Caki2 (cell line): ENCODE results near the gene OR2V2. TPM values are rescaled to one million over a fixed set of nuclear protein-coding genes. Genes with fewer than 3 reads are reported as not detected.
A peak's percentile ranks its signal among the peaks of the same experiment; 100 is the strongest.
"Not testable (repeated sequence)": the region's sequence is repeated elsewhere in the genome, so short reads cannot be mapped to it uniquely, and the experiment has no call there.

Experiments
- DNase-seq: peaks from one replicate; pipeline ENCODE4 v3.0.0-alpha.2; 2015; ENCODE audit warnings: low read depth
- in situ Hi-C: cut with HindIII; loops from 2 replicates; pipeline ENCODE4 v1.10.0; 2016; ENCODE audit warnings: low sequenced_read_pairs, low pct_unique_long_range_greater_than_20kb, mixed read lengths
- total RNA-seq: library from RNA; depleted of rRNA; stranded (reverse); fragments of >200 nt; shearing (Covaris generic); gene quantifications from 2 replicates; pipeline ENCODE4 v1.2.3, GENCODE V29; 2014; ENCODE audit warnings: low replicate concordance

OR2V2 gene
- total RNA-seq, 1 experiment from 2014 or later = not detected

DNA sequence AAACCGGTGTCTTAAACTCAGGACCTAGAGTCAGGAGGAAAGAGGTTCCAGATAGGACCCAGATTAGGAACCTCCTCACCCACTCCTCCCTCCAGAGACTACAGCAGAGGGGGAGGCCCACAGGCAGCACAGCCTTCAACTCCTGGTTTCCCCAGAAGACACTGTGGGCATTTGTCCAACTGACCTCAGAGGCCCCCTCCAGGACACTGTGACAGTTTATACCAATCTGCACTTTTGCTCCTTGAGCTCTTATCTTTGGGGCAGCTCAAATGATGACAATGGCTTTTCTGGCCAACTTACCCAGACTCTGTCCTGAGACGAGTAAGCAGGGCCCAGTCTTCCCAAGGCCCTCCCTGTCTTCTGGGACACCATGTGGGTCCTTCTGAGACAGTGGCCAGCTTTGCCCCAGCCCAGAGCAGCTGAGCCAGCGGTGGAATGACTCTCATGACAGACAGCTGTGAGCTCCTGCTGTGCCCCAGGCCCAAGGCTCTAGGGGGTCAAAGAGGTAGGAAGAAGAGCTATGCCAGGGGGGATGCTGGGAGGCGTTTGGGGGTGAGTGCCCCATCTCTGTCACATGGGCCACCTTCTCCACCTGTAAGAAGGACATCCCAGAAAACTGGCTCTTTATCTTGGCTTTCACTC is 14.3 kb downstream of the OR2V2 start:
- in situ Hi-C loops = no loop called here
- no peak for DNase-seq

DNA sequence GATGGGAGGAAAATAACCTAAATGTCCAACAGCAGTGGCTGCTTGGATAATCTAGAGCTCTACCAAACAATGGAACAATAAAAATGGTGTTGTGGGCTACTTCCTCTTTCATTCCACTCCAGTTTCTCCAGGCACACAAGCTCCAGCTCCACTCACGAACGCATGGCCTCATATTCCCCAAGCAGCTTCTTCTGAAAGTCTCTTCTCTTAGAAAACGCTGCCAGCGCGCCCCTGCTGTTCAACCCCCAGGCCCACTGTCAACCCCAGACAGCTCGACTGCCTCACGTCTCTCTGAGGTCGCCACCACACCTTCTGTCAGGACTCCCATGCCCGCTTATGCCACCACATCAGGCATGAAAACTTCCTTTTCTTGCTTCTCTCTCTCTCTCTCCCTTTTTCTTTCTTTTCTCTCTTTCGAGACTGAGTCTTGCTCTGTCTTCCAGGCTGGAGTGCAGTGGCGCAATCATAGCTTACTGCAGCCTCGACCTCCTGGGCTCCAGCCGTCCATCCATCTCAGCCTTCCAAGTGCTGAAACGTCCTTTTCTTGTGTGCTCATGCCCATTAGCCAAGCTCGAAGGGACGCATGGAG is 16.2 kb downstream of the OR2V2 start:
- DNase-seq = no peak
- in situ Hi-C loops = no loop called here

DNA sequence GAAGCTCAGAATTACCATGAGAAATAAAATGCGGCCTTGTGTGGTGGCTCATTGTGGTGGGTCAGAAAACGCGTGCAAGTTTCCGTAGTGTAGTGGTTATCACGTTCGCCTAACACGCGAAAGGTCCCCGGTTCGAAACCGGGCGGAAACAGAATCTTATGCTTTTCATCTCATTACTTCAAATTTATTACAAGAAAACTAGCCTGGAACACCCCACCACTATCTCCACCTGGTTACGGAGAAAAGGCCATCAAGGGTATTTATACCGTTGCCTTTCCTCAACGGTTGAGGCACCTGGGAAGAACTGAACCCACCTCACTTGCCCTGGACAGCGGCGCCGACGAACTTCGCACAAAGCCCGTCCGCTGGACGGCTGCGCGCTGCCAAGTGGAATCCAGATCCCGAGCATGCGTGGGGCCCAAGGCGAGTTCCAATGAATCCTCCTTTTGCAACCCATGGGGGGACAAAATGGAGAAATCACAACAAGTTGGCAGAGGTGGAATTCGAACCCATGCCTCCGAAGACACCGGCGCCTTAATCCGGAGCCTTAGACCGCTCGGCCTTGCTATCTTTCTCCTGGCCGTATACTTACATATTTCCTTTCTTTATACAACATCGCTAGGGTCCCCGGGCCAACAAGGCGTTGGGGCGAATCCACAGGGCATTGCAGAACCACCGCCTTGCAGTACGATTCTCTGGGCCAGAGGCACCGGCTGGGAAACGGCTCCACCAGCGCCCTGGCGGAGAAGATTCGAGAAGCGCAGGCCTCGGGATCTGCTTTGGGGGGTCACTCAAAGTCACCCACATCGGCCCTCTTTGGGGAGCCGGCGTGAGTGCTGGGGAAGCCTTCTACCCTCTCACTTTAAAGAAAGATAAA is 16.9 kb downstream of the OR2V2 start:
- DNase-seq = no peak
- in situ Hi-C loops = no loop called here

DNA sequence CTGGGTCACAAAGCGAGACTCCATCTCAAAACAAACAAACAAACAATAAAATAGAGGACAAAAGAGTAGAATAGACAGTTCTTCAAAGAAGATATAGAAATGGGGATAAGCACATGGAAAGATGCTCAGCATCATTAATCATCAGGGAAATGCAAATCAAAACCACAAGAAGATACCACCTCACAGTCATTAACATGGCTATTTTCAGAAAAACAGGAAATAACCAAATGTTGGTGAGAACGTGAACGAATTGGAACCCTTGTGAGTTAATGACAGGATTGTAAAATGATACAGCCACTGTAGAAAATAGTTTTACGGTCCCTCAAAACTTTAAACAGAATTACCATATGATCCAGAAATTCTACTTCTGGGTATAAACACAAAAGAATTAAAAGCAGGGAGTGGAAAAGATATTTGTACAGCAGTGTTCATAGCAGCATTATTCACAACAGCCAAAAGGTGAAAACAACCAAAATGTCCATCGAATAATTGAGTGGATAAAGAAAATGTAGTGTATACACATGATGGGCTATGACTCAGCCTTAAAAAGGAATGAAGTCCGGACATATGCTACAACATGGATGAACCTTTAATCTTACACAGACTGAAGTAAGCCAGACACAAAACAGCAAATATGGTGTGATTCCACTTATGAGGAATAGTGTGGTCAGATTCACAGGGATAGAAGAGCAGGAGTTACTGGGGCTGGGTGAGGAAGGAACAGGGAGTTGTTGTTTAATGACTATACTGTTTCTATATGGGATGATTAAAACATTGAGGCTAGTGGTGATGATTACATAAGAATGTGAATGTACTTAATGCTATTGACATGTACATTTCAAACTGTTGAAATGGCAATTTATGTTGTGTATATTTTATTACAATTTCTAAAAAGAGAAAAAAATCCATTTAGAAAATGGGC is 19.7 kb downstream of the OR2V2 start:
- in situ Hi-C loops = no loop called here
- DNase-seq = no peak

DNA sequence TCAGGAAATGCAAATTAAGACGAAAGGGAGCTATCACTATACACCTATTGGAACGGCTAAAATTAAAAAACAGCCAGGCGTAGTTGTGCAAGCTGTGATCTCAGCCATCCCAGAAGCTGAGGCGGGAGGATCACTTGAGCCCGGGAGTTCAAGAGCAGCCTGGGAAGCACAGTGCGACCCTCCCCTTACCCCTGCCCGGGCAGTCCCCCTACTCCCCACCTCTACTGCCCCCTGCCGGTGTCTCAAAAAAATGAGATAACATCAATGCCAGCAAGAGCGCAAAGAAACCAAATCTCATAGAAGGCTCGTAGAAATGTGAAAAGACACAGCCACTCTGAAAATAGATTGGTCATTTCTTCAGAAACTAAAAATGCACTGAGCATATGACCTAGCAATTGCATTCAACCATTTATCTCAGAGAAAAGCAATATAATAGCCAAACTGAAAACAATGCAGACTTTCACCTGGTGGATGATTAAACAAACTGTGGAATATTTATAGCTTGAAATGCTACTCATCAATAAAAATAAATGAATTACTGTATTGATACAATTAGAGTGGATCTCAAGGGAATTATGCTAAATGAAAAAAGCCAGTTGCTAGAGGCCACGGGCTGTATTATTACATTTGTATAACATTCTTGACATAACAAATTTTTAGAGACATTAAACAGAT is 20.6 kb downstream of the OR2V2 start:
- DNase-seq = no peak
- in situ Hi-C loops = no loop called here

DNA sequence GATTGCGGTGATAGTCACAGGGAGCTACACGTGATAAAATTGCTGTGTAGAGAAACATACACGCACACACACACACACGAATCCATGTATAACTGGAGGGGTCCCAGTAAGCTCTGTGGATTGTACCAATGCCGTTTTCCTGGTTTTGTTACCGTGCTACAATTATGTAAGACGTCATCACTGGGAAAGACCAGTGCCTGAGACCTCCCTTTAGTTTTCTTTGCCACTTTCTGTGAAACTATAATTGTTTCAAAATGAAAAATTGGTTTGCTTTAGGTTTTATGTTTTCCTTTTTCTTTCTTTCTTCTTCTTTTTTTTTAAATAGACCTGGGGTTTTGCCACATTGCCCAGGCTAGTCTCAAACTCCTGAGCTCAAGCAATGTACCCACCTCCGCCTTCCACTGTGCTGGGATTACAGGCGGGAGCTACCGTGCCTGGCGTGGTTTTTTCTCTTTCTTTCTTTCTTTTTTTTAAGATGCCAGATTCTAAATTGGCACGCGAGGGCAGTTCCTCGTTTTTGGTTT is 21.3 kb downstream of the OR2V2 start:
- in situ Hi-C loops = no loop called here
- no peak for DNase-seq

DNA sequence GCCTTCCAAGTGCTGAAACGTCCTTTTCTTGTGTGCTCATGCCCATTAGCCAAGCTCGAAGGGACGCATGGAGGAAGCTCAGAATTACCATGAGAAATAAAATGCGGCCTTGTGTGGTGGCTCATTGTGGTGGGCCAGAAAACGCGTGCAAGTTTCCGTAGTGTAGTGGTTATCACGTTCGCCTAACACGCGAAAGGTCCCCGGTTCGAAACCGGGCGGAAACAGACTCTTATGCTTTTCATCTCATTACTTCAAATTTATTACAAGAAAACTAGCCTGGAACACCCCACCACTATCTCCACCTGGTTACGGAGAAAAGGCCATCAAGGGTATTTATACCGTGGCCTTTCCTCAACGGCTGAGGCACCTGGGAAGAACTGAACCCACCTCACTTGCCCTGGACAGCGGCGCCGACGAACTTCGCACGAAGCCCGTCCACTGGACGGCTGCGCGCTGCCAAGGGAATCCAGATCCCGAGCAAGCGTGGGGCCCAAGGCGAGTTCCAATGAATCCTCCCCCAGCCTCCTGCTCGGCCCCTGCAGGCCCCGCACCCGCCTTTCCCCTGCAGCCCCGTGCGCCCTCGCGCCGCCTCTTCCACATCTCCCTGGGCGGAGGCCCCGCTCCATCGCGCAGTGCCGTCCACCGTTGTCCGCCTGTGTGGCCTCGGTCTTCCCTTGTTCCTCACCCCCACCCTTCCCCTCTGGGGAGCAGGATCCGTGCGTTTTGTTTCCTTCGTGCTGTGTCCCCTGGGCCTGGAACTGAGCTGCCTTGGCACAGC is 22.3 kb downstream of the OR2V2 start:
- in situ Hi-C loops = not testable (repeated sequence)
- DNase-seq = peak; percentile 52

DNA sequence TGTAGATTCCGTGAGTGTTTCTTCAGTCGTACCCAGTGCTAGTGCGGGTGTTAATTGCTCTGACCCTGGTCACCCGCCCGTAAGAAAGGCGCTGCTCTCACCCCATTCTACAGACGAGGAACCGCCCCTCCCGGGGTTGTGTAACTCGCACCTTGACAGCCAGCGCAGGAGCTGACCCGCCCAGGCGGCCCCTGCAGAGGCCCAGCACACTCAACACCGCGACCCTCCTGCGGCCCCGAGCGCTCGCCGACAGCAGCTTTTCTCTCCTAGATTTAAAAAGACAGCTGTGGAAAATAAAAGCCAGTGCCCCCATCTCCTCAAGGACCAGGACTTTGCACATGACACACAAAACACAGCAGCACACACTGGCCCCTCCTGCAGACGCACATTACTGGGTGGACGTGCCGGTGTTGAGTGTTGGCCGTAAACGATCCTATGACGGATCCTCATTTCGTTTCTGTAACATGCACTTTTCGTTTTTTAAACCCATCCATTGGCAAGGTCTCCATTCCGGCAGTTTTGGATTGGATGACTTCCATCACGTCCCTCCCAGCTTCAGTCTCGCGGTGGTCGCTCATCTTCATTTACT is 22.9 kb downstream of the OR2V2 start:
- in situ Hi-C loops = no loop called here

DNA sequence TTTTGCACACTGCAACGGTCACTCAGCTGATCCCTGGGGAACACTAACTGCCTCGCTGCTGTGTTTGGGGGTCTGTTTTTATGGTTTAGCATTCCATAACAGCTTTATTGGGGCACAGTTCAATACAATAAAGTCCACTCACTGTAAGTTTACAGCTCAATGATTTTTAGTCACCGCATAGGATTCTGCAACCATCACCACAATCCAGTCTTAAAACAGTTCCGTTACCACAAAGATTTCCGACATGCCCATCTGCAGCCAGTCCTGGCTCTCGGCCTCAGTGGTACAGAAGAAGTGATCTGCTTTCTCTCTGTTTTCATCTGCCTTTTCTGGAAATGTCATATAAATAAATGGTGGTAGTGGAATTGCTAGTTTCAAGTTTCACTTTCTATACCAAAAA is 23.6 kb downstream of the OR2V2 start:
- DNase-seq = peak; percentile 64
- in situ Hi-C loops = no loop called here

More for the DNA sequence above, 22.9 kb downstream of the OR2V2 start:
- no peak for DNase-seq

DNA sequence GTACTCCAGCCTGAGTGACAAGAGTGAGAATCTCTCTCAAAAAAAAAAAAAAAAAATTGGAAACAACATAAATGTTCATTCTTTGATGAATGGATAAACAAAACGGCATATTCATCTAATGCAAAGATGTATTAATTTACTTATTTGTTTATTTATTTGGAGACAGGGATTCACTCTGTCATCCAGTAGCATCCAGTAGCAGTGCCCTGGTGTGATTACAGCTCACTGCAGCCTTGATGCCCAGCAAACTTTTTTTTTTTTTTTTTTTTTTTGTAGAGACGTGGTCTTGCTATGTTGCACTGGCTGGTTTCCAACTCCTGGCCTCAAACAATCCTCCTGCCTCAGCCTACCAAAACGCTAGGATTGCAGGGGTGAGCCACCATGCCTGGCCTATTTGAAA is 24.4 kb downstream of the OR2V2 start:
- in situ Hi-C loops = no loop called here
- DNase-seq = no peak

DNA sequence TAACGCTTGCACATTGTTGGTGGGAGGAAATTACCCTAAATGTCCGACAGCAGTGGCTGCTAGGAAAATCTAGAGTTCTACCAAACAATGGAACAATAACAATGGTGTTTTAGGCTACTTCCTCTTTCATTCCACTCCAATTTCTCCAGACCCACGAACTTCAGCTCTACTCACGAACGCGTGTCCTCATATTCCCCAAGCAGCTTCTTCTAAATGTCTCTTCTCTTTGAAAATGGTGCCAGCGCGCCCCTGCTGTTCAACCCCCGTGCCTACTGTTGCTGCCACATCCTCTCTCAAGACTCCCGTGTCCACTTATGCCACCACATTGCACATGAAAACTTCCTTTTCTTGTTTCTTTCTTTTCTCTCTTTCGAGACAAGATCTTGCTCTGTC is 25.6 kb downstream of the OR2V2 start:
- no peak for DNase-seq
- in situ Hi-C loops = no loop called here

DNA sequence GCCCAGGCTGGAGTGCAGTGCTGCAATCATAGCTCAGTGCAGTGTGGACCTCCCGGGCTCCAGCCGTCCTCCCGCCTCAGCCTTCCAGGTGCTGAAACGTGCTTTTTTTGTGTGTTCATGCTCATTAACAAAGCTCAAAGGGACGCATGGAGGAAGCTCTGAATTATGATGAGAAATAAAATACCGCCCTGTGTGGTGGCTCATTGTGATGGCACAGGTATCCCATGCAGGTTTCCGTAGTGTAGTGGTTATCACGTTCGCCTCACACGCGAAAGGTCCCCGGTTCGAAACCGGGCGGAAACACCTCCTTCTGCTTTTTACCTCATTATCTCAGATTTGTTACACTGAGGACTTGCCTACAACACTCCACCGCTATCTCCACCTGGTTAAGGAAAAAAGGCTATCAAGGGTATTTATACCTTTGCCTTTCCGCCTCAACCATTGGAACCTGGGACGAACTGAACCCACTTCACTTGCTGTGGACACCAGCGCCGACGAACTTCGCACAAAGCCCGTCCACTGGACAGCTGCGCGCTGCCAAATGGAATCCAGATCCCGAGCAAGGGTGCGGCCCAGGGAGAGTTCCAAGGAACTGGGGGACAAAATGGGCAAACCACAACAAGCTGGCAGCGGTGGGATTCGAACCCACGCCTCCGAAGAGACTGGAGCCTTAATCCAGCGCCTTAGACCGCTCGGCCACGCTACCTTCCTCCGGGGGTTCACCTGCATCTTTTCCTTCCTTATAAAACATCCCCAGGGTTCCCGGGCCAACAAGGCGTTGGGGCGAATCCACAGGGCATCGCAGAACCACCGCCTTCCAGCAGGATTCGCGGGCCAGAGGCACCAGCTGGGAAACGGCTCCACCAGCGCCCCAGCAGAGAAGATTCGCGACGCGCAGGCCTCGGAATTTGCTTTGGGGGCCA is 26.3 kb downstream of the OR2V2 start:
- peak; percentile 79 for DNase-seq
- in situ Hi-C loops = no loop called here

DNA sequence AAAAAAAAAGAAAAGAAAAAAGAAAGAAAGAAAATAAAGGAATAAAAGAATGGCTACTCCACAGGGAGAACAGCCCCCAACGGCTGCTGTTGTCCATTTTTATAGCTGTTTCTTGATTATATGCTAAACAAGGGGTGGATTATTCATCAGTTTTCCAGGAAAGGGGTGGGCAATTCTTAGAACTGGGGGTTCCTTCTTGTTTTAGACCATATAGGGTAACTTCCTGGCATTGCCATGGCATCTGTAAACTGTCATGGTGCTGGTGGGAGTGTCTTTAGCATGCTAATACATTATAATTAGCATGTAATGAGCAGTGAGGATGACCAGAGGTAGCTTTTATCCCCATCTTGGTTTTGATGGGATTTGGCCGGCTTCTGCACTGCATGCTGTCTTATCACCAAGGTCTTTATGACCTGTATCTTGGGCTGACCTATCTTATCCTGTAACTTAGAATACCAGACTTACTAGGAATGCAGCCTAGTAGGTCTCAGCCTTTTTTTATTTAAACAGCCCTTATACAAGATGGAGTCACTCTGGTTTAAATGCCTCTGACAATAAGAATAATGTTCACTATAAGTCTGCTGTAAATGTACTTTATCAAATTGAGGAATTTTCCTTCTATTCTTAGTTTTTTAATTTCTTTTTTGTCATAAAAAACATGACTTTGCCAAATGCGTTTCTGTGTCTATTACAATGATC is 29.0 kb downstream of the OR2V2 start:
- in situ Hi-C loops = no loop called here
- DNase-seq = no peak

DNA sequence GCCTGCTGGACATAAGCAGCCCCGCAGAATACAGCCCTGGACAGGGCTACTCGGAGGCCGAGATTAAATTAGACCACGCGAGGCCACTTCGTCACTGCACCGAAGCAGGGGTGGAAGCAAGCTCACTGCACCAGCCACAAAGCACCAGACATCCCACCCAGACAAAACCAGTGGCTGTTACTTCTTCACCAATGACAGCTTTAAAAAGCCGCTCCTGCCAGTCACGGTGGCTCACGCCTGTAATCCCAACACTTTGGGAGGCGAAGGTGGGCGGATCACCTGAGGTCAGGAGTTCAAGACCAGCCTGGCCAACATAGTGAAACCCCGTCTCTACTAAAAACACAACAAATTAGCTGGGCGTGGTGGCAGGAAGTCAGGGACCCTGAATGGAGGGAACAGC is 30.2 kb downstream of the OR2V2 start:
- DNase-seq, in situ Hi-C loops: not testable (repeated sequence)
